ENCODE data around the gene ZNF532. TPM values are rescaled to one million over a fixed set of nuclear protein-coding genes. Genes with fewer than 3 reads are reported as not detected.

Gene ZNF532
- total and polyA plus RNA-seq, 12 donors: 11.6 to 34.8 (median 22.6) TPM

DNA sequence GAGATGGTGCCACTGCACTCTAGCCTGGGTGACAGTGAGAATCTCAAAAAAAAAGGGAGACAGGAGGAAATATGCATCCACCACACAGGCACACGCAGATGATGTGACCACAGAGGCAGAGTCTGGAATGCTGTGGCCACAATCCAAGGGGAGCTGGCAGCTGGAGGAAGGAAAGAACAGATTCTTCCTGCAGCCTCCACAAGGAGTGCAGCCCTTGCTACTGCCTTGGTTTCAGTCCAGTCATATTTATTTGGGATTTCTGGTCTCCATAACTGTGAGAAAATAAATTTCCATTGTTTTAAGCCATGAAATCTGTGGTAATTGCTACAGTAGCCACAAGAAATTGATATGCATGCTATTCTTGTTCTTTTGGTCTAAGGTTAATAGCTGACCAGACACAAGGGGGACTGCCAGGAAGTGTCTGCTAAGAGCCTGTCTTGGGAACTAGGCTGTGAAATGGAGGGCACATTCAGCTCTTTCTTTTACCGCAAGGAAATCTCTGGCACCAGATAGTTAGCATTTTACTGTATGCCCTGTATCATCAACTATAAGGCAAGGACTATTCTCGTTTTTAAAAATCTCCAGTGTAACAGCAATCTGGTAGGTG is 141.9 kb downstream of the ZNF532 start:
- WGBS, 4 donors: 76 to 91% (median 85%) methylated on average over 3 of the region's 3 CpGs
- Histone ChIP-seq H3K36me3 (replicated peaks in 1 of 2) (no peaks in the 10 kb centered on the region), H3K4me1 (replicated peaks in 1 of 2) (peaks cover 0 to 8% of the 10 kb centered on the region in 2 donors), H3K27ac (no peak overlapping the region), H3K9me3 (replicated peaks in 1 of 3) (no peaks in the 10 kb centered on the region), H3K27me3 (no peaks in the 10 kb centered on the region), H3K4me3 (no peak overlapping the region)
- intact Hi-C loops (cut with DNase I): no loop called here
- TF ChIP-seq, protein P1, sequence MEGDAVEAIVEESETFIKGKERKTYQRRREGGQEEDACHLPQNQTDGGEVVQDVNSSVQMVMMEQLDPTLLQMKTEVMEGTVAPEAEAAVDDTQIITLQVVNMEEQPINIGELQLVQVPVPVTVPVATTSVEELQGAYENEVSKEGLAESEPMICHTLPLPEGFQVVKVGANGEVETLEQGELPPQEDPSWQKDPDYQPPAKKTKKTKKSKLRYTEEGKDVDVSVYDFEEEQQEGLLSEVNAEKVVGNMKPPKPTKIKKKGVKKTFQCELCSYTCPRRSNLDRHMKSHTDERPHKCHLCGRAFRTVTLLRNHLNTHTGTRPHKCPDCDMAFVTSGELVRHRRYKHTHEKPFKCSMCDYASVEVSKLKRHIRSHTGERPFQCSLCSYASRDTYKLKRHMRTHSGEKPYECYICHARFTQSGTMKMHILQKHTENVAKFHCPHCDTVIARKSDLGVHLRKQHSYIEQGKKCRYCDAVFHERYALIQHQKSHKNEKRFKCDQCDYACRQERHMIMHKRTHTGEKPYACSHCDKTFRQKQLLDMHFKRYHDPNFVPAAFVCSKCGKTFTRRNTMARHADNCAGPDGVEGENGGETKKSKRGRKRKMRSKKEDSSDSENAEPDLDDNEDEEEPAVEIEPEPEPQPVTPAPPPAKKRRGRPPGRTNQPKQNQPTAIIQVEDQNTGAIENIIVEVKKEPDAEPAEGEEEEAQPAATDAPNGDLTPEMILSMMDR (IDR thresholded peaks at IDR 0.05): no peak
- no peak for TF ChIP-seq POLR2A (IDR thresholded peaks at IDR 0.05)
- no peak for DNase-seq

DNA sequence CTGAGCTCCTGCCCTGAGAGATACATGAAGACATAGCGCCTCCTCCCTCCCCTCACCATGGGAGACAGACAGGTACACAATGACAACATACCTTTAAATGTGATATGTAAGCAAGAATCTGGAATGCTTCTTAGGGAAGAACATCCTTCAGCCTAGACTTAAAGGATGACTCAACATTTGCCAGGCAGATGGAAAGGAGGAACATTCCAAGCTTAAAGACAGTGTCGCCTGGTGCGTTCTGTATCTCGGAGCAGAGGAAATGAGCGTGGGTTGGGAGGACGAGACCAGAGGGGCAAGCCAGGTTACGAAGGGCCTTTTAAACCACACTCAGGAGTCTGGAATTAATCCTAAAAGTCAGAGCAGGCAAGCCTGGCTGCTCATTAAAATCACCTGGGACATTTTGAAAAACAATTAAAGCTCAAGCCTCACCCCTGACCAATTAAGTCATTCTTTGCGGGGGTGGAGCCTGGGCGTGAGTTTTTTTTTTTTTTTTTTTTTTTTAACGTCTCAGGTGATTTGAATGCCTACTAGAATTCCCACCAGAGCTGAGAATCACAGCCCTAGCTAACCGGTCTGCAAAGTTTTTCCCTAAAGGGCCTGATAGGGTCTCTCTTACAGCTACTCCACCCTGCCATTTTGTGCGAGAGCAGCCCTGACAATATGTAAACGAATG is 143.8 kb downstream of the ZNF532 start:
- Histone ChIP-seq H3K36me3 (replicated peaks in 1 of 2) (no peaks in the 10 kb centered on the region), H3K27me3 (no peaks in the 10 kb centered on the region), H3K9me3 (replicated peaks in 1 of 3) (no peaks in the 10 kb centered on the region), H3K27ac (no peak overlapping the region), H3K4me1 (replicated peaks in 1 of 2) (peaks cover 0 to 8% of the 10 kb centered on the region in 2 donors), H3K4me3 (no peak overlapping the region)
- TF ChIP-seq POLR2A (IDR thresholded peaks at IDR 0.05): no peak
- TF ChIP-seq, protein P1 (IDR thresholded peaks at IDR 0.05): no peak
- intact Hi-C loops (cut with DNase I): no loop called here
- 71 to 88% (median 80%) methylated on average over 13 of the region's 13 CpGs for WGBS, 4 donors
- no peak for DNase-seq

DNA sequence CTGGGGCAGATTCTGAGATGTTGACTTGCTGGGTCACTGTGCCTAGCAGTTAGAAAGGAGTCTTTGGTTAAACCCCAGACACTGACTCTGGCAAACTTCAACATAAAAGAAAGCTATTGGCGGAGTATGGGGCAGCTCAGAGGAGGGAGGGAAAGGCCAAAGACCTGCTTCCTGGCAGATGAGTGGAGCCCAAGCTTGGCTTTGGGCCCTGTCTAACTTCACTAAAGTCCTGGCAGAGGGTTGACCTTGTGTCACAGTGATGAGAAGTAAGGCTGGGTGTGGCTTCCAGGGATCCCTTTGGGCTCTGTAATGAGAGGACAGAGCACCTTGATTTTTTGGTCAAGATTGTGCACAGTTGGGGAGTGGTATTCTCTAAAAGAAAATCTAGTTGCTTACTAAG is 145.2 kb downstream of the ZNF532 start:
- 80 to 94% (median 88%) methylated on average over 1 of the region's 1 CpG for WGBS, 4 donors
- intact Hi-C loops (cut with DNase I): no loop called here

DNA sequence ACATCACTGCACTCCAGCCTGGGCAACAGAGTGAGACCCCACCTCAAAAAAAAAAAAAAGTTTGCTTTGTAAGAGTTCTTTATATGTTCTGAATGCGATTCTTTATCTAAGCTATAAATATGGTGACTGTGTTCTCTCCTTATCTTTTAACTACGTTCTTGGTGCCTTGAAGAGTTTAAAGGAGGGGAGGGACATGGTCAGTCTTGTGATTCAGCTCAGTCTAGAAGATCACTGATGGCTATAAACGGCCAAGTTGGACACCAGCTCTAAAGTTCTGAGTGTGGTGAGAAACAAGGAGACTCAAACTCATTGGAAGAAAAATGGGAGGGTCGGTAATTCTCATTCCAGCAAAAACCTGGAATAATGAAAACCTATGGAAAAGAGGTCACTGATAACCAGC is 146.6 kb downstream of the ZNF532 start:
- TF ChIP-seq POLR2A (IDR thresholded peaks at IDR 0.05): no peak
- TF ChIP-seq, protein P1 (IDR thresholded peaks at IDR 0.05): no peak
- Histone ChIP-seq H3K27ac (no peak overlapping the region), H3K27me3 (no peaks in the 10 kb centered on the region), H3K4me1 (replicated peaks in 1 of 2) (no peaks in the 10 kb centered on the region), H3K4me3 (no peak overlapping the region), H3K36me3 (replicated peaks in 1 of 2) (no peaks in the 10 kb centered on the region), H3K9me3 (replicated peaks in 1 of 3) (no peaks in the 10 kb centered on the region)
- 73 to 77% (median 76%) methylated on average over 4 of the region's 4 CpGs for WGBS, 4 donors
- intact Hi-C loops (cut with DNase I): no loop called here
- DNase-seq: no peak

More for the DNA sequence above, 145.2 kb downstream of the ZNF532 start:
- H3K27ac ChIP-seq: no peak overlapping the region
- H3K27me3 ChIP-seq: no peaks in the 10 kb centered on the region
- H3K4me1 ChIP-seq (replicated peaks in 1 of 2): peaks cover 0 to 8% of the 10 kb centered on the region in 2 donors
- DNase-seq: no peak
- no peaks in the 10 kb centered on the region for H3K9me3 ChIP-seq (replicated peaks in 1 of 3)
- TF ChIP-seq POLR2A (IDR thresholded peaks at IDR 0.05): no peak
- TF ChIP-seq, protein P1 (IDR thresholded peaks at IDR 0.05): no peak
- no peaks in the 10 kb centered on the region for H3K36me3 ChIP-seq (replicated peaks in 1 of 2)
- no peak overlapping the region for H3K4me3 ChIP-seq
